Activated gamma-delta T cell (primary cell): ENCODE measurements around the gene ABCA2.
A peak's percentile ranks its signal among the peaks of the same experiment; 100 is the strongest.

ENCODE experiments used
- DNase-seq: peaks from one replicate; lab custom pipeline; 2025; lab: John Stamatoyannopoulos, UW

ABCA2 gene

GRCh38 chr9:136997830-136998234, 30.2 kb downstream of the ABCA2 start:
- peak; percentile 35 for DNase-seq

- DNase-seq = no peak
These were observed 30.7 kb downstream of the ABCA2 start for GRCh38 chr9:136997371-136997770.

GRCh38 chr9:136996361-136997292, 31.4 kb downstream of the ABCA2 start, which contains the start of gene CLIC3:
Gene CLIC3, minus strand, starts transcription at chr9:136996568. Its CDS starts 25 bp downstream, at chr9:136996543.
- DNase-seq = peak; percentile 69

GRCh38 chr9:136995772-136996311, 32.2 kb downstream of the ABCA2 start:
- no peak for DNase-seq

GRCh38 chr9:136995362-136995761, 32.7 kb downstream of the ABCA2 start:
- DNase-seq = no peak

DNA sequence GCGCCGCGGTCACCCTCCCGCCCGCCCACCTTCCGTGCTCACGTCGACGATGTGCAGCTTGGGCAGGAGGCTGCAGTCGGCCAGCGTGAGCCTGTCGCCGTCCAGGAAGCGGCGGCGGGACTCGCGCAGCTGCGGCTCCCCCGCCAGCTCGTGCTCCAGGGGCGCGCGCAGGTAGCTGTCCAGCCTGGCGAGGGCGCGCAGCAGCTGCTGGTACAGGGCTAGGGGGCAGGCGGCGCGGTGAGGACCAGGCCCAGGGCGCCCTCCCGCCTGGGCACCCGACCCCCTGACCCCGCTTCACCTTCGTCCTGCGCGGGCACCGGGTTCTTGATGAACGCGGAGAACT, 33.2 kb downstream of the ABCA2 start:
- DNase-seq = no peak

DNA sequence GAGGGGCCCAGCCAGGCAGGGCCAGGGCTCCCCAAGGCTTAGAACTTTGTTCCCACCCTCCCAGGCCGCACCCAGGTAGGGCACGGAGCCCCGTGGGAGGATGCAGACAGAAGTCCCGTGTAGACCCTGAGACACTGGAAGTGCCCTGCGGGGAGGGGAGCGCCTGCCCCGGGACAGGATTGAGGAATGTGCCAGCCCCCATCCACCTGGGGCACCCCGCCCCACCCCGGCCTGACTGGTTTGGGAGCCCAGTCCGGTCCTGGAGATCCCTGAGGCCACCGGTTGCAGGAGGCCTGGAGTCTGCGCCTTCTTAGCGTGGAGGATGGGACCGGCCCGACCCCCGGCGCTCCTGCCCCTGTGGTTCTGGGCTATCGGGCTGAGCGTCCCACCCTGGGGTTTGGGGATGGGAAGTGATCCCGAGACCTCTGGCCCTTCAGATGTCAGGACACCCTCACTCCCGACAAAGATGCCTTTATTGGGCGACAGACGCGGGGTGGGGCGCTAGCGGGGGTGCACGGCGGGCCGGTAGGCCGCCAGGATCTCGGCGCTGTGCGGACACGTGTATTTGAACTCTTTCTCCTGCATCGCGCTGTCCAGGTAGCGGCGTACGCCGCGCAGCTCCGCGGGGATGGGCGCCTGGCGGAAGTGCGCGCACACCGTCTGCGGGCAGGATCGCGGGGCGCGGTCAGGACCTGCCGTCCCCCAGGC, 33.7 kb downstream of the ABCA2 start:
- no peak for DNase-seq

DNA sequence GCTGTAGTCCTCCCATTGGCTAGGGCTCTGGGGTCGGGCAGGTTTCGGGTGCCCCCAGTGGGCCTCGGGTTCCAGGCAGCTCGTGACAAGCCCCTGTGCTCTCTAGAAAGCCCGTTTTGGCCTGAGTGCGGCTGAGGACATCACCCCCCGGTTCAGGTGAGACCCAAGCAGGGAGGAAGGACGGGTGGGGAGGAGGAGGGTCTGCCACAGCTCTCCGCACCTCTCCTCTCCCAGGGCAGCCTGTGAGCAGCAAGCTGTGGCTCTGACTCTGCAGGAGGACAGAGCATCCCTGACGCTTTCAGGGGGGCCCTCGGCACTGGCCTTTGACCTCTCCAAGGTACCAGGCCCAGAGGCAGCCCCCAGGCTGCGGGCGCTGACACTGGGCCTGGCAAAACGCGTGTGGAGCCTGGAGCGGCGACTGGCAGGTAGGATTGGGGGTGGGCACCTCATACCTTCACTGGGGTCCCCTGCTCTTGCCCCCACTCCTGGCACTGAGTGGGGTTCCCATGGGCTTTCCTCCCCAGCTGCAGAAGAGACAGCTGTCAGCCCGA, 35.1 kb downstream of the ABCA2 start:
- DNase-seq = no peak

DNA sequence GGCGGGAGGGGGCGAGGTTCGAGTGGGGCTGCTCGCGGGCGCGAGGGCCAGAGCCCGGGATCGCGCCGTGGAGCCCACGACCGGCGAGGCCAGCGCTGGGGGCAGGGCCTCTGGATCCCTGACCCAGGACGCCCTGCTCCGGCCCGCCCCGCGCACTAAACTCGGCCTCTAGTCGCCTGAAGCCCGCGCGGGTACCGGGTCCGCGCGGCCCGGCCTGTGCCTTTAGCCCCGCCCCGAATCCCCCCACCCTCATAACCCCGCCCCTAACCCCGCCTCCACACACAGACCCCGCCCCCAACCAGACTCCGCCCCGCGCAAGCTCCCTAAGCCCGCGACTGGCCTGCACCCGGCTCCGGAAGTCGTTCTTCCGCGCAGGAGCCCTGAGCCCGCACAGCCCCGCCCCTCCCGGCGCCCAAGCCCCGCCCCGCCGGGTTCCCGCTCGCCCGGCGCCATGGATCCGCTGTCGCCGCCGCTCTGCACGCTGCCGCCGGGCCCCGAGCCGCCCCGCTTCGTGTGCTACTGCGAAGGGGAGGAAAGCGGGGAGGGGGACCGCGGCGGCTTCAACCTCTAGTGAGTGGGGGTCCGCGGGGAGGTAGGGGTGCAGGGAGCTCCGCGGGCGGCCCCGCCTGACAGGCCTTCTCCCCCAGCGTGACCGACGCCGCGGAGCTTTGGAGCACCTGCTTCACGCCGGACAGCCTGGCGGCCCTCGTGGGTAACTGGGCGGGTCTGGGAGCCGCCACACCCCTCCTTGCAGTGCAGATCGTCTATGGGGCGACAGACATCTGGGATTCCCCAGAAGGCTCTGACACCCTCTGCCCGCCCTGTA, 35.8 kb downstream of the ABCA2 start, which contains the start of gene PAXX:
Gene PAXX, plus strand, starts transcription at position 430 of the 826 bp plus-strand sequence. Its CDS starts 22 bp downstream, at position 452.
- DNase-seq = peak; percentile 85

DNA sequence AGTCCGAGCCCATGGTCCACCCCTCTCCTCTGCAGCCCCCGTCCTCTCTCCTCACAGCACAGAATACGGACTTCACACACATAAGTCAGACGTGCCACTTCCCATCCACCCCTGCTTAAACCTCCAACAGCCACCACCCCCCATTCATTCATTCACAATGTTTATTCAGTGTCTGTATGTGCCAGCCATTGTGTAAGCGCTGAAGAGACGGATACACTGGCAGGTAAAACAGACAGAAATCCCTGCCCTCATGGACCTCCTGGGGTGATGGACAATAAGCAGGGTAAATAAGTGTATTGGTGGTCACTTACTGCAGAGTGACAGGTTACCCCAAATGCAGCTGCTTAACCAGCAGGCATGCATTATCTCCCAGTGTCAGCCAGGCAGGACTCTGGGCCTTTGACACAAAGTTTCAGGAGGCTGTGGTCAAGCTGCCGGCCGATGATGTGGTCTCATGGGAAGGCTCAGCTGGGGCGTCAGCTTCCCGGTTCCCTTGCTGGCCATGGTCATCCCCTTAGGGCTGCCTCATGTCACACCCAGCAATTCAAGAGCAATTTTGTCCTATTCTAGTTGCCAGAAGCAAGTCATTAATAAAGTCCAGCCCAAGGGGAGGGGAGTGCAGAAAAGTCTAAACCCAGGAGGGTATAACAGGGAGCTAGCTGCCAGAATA, 37.7 kb downstream of the ABCA2 start:
- DNase-seq = no peak

- DNase-seq = no peak
These were observed 39.2 kb downstream of the ABCA2 start for GRCh38 chr9:136988872-136989271.

DNA sequence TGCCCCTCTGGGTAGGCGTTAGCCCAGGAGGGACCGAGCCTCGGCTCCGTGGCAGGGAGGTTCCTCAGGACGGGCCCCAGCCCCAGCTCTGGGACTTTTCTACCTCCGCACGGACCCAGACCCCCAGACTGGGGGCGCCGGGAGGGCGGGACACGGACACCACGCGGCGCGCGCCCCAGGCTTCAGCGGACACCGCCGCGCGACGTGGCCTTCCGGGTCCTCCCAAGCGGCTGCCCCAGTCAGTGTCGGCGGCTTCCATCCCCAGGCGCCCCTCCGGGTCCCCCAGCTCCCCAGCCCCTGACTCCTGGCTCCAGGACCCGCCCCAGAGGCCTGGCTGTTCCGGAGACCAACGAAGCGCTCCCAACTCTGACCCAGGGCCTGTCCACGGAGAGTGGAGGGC, 42.2 kb downstream of the ABCA2 start:
- no peak for DNase-seq

DNA sequence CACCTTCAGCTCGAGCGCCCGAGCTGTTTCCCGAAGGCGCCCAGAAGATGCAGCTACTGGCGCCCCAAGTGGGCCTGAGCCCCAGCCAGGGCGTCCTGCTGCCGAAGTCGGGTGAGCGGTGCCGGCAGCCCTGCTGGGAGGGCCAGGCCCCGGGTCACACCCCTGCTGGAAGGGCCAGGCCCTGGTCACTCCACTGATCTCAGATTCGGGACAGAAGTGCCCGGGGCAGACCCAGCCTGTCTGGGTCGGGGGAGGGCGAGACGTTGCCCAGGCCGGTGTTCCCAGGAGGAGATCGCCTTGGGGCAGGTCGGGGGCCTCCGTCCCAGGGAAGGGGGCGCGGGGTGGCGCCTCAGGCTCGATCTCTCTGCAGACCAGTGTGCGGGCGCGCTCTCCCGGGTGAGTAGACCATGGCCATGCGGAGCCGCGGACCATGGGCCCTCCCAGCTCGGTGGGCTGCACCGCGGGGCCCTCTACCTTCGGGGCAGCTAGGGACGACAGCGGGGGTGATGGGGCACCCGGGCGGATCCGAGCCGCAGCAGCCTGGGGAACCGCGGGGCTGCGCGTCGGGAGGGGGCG, 42.9 kb downstream of the ABCA2 start:
- DNase-seq = no peak

DNA sequence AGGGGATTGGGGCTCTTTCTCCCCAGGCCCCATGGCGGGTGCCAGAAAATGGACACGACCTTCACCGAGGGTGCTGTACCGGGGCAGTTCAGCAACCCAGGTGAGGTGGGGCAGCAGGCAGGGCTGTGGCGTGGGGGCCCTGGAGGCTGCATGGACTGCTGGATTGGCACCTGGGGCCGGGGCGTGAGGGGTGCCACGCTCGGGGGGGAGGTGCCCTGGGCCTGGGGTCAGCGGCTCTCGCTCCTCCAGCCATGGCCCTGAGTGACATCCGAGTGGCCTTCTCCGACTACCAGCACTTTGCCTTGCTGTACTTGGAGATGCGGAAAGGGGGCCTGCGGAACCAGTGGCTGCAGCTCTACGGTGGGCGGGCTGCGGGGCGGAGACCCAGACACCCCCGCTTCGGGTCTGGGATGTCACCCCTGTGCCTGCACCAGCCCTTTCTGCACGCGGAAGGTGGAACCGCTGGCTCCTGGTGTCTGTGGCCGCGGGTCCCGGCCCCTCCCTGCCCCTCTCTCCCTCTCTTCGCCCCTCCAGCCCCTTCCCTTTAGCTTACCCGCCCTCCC, 43.5 kb downstream of the ABCA2 start:
- DNase-seq = no peak

GRCh38 chr9:136983656-136984314, 44.3 kb downstream of the ABCA2 start:
- DNase-seq = no peak

- no peak for DNase-seq
These were observed 44.9 kb downstream of the ABCA2 start for GRCh38 chr9:136983167-136983566.

DNA sequence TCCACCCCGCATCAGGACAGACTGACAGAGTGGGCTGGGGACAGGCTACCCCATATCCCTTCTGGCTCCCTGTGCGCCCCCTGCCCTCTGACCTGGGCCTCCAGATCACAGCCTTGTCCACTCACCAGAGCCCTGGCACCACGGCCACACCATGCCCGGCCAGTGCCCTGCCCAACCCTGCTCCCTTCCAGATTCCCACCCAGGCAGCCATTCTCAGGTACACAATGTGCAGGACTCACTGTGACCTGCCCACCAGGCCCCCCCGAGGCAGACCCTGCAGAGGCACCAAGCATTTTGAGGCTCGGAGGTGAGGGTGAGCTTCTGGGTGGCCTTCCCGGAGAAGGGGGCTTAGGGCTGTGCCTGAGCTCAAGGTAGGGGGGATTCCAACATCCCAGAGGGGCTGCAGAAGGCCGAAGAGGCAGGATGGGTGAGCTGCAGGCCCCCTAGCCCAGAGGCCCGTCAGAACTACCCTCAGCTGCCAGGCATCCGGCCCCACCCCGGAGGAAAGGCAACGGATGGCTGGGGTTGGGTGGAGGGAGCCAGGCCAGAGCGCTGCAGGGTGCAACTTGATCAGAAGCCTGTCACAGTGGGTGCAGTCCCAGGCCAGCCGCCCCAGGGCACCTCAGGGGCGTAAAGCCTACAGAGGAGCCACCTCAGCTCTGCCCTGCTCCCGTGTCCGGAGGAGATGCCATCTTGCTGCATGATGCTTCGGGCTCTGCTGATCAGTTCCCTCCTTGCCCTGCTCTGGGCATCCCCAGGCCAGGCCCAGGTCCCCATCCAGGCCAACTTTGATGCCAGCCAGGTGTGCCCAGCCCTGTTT, 45.6 kb downstream of the ABCA2 start, which contains the start of gene LCNL1:
Gene LCNL1, plus strand, starts transcription at position 762 of the 820 bp plus-strand sequence. CDS start 594 bp downstream, outside the sequence.
- DNase-seq = no peak

DNA sequence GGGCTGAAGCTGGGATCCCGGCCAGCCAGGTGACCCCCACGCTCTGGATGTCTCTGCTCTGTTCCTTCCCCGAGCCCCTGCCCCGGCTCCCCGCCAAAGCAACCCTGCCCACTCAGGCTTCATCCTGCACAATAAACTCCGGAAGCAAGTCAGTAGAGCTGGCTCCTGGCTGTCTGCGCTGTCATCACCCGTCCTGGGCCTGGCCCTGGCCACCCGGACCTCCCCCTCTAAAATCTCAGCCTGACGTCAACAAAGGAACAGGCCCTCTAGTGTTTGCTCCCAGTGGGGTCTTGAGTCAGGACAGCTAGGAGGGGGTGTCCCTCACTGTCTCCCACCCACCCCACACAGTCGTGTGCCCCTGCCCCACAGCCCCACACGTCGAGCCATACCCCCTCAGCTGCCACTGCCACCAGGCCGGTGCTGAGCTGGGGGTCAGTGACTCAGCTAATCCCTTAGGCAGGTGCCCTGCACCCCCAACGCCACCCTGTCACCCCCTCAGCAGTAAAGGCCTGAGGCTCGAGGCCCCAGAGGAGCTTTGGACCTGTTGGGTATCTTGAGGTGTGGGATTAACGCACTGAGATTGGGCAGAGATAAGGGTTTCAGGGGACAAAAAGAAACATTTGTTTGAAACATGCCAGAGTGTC, 46.3 kb downstream of the ABCA2 start:
- no peak for DNase-seq
